Breast epithelium (tissue), 4 donors: ENCODE data around the gene EDRF1. TPM values are rescaled to one million over a fixed set of nuclear protein-coding genes. Genes with fewer than 3 reads are reported as not detected.

Experiments used
- DNase-seq, 2 donors: peaks; one replicate each; pipeline ENCODE4 v3.0.0-alpha.2; 2019; ENCODE audit warnings: low spot score in 2 of 2
- H3K27ac ChIP-seq, 2 donors: fragments of 200-600 bp; sonication (generic) in 1 of 2; one replicate each; pipeline ENCODE4 v1.5.1; 2016 to 2019; ENCODE audit warnings: mild to moderate bottlenecking in 1 of 2
- H3K27me3 ChIP-seq, 2 donors: fragments of 200-600 bp; sonication (generic) in 1 of 2; one replicate each; pipeline versions ENCODE4 v1.5.1 to v1.6.0; 2017 to 2019; ENCODE audit warnings: control low read depth in 1 of 2, mild to moderate bottlenecking in 1 of 2
- H3K36me3 ChIP-seq: fragments of 200-600 bp; one replicate; pipeline ENCODE4 v1.5.1; 2019
- H3K4me1 ChIP-seq, 2 donors: fragments of 200-600 bp; sonication (generic); one replicate each; pipeline ENCODE4 v1.5.1; 2016 to 2019; ENCODE audit warnings: control low read depth in 1 of 2
- H3K4me3 ChIP-seq, 3 donors: fragments of 200-600 bp; sonication (generic); 1 replicate in 2 of 3; 2 replicates in 1 of 3; pipeline ENCODE4 v1.5.1; 2016 to 2019; ENCODE audit warnings: mild to moderate bottlenecking in 3 of 3, moderate library complexity in 2 of 3
- H3K9me3 ChIP-seq, 2 donors: fragments of 200-600 bp; sonication (generic) in 1 of 2; one replicate each; pipeline ENCODE4 v1.5.1; 2016 to 2019; ENCODE audit warnings: control low read depth in 1 of 2
- POLR2A ChIP-seq: fragments of 450-650 bp; IDR thresholded peaks from one replicate; pipeline ENCODE4 v1.6.1; 2016; ENCODE audit warnings: antibody characterized with exemption, mild to moderate bottlenecking, moderate library complexity
- POLR2AphosphoS5 ChIP-seq, 3 donors: sonication (generic); formaldehyde crosslinking; IDR thresholded peaks; one replicate each; pipeline ENCODE4 v1.6.1; 2017; ENCODE audit warnings: antibody characterized with exemption in 3 of 3
- intact Hi-C: fragments of 100-400 bp; cut with DNase I; formaldehyde crosslinking; loops from one replicate; pipeline ENCODE4 v1.15.1; 2023; ENCODE audit warnings: low total_unique reads
- total RNA-seq, 3 donors: library from RNA; depleted of rRNA; stranded (reverse); fragments of >200 nt; gene quantifications; one replicate each; pipeline ENCODE4 v1.1.0, GENCODE V29; 2016
- TF ChIP-seq, protein P1 (sequence below), 3 donors: fragments of 450-650 bp; IDR thresholded peaks; one replicate each; pipeline ENCODE4 v1.5.1; 2016 to 2017; ENCODE audit warnings: antibody characterized with exemption in 3 of 3, mild to moderate bottlenecking in 3 of 3, moderate library complexity in 3 of 3

The EDRF1 gene
- total RNA-seq, 3 donors from 2014 or later: 23.8 to 37.3 (median 35.1) TPM

DNA sequence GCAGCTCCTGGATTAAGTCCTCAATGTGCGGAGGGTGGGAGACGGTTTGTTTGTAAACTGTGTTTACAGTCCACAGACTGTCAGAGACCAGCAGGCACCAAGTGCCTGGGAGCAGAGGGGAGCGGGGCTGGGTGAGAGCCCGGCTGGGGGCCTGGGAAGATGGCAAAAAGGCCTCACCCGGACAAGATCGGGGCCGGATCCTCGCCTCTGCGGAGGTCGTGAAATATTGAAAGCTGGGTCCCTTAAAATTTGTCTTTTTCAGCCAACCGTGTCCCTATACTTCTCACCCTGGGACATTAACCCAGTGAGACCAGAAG lies 53.3 kb downstream of the EDRF1 start:
- H3K27me3 ChIP-seq: no peaks in the 10 kb centered on the region
- intact Hi-C loops: no loop called here
- no peak for DNase-seq
- no peak overlapping the region for H3K4me3 ChIP-seq
- no peak for TF ChIP-seq POLR2AphosphoS5 (IDR thresholded peaks at IDR 0.05)
- TF ChIP-seq, protein P1, sequence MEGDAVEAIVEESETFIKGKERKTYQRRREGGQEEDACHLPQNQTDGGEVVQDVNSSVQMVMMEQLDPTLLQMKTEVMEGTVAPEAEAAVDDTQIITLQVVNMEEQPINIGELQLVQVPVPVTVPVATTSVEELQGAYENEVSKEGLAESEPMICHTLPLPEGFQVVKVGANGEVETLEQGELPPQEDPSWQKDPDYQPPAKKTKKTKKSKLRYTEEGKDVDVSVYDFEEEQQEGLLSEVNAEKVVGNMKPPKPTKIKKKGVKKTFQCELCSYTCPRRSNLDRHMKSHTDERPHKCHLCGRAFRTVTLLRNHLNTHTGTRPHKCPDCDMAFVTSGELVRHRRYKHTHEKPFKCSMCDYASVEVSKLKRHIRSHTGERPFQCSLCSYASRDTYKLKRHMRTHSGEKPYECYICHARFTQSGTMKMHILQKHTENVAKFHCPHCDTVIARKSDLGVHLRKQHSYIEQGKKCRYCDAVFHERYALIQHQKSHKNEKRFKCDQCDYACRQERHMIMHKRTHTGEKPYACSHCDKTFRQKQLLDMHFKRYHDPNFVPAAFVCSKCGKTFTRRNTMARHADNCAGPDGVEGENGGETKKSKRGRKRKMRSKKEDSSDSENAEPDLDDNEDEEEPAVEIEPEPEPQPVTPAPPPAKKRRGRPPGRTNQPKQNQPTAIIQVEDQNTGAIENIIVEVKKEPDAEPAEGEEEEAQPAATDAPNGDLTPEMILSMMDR (IDR thresholded peaks at IDR 0.05): no peak
- TF ChIP-seq POLR2A: no peak
- H3K4me1 ChIP-seq: no peaks in the 10 kb centered on the region
- no peaks in the 10 kb centered on the region for H3K36me3 ChIP-seq
- H3K9me3 ChIP-seq: no peaks in the 10 kb centered on the region
- no peak overlapping the region for H3K27ac ChIP-seq

DNA sequence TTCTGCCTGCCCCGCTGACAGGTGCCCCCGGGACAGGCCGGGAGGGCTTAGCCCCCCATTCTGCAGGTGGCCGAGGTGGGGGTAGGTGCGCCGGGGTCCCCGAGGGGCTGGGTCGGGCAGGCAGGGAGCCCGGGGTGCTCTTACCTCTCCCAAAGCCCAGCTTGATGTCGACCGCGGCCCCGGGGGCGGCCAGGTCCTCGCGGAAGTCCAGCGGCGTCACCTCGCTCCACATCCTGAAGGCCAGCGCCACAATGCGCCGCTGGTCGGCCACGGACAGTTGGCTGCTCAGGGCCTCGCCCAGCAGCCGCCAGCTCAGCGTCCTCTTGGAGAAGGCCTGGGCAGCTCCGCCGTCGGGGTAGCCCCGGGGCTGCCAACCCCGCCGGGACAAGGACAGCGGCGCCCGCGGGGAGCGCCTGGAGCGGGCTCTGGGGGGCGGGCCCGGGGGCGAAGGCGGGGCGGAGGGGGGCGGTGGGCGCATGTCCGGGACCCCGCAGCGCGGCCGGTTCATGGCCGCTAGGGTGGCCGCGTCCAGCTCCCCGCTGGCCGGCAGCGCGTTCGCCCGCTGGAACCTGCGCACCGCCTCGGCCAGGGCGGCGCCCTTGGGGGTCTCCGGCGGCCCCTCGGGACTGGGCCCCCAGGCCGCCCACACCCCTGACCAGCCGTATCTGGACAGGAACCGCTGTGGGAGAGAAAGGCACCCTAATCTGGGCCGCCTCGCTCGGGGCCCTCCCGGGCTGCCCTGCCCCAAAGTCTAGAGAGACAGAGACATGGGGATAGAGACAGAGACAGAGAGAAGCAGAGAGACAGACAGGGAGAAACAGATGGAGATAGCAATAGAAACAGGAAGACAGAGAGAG lies 54.4 kb downstream of the EDRF1 start:
- H3K9me3 ChIP-seq: no peaks in the 10 kb centered on the region
- no peak overlapping the region for H3K27ac ChIP-seq
- no peak for DNase-seq
- H3K27me3 ChIP-seq: no peaks in the 10 kb centered on the region
- intact Hi-C loops: no loop called here
- TF ChIP-seq POLR2AphosphoS5 (IDR thresholded peaks at IDR 0.05): no peak
- TF ChIP-seq POLR2A: no peak
- TF ChIP-seq, protein P1 (IDR thresholded peaks at IDR 0.05): no peak
- H3K36me3 ChIP-seq: no peaks in the 10 kb centered on the region
- peak overlapping the region in 2 of 3 donors; percentile 31 to 32 for H3K4me3 ChIP-seq
- no peaks in the 10 kb centered on the region for H3K4me1 ChIP-seq

DNA sequence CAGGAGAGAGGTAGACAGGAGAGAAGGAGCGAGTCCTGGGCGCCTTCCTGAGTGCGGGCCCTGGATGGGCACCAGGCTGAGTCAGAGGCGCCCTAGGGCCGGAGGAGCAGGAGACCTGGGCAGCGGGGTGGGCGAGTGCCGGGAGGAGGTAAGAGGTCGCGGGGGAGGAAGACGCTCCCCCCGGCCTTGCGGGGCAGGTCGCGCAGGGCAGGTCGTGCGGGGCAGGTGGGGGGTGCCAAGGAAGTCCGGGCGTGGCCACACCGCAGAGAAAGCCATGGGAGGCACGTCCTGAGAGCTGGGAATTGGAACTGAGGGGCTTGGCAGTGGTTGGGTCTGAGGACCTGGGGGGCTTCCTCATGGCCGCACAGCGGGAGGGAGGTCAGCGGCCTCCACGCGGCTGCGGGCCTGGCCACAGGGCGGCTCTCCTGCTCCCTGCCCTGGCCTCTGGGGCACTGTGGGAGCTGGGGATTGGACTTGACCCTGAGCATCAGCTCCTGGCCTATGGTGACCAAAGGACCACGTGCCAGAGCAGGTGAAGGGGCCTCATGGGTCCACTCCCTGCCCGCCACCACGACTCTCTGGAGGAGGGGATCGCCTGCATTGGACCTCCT lies 55.2 kb downstream of the EDRF1 start:
- H3K4me1 ChIP-seq: no peaks in the 10 kb centered on the region
- no peak for DNase-seq
- intact Hi-C loops: no loop called here
- H3K36me3 ChIP-seq: no peaks in the 10 kb centered on the region
- no peak overlapping the region for H3K4me3 ChIP-seq
- H3K27ac ChIP-seq: no peak overlapping the region
- H3K9me3 ChIP-seq: no peaks in the 10 kb centered on the region
- no peaks in the 10 kb centered on the region for H3K27me3 ChIP-seq
- TF ChIP-seq POLR2AphosphoS5 (IDR thresholded peaks at IDR 0.05): no peak
- TF ChIP-seq, protein P1 (IDR thresholded peaks at IDR 0.05): no peak
- TF ChIP-seq POLR2A: no peak

DNA sequence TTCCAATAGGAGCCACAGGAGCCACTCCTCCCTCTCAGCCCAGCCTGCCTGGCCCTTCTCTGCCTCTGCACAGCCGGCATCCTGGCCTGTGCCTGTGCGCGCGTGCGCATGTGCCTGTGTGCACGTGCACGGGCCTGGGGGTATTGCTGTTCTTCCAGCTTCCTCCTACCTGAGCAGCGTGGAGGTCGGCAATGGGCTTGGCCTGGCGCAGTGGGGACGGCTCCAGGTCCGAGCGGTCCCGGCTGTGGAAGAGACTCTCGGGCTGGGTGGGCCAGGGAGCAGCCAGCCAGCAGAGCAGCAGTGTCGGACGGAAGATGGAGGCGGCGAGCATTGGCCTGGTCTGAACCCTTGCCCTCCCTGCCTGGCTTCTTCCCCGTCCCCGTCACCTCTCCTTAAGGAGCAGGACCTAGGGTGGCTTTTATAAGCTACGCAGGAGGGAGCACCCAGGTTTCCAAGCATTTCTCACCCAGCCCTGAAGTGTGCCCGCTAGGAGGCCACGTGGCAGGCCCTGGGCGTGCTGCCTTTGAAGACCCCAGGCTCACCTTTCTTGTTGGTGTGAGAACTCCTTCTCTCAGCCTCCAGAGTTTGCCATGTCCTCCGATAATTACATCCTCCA lies 56.1 kb downstream of the EDRF1 start, which contains the start of gene MMP21:
TSS of gene MMP21 (minus strand) at position 331 of the 616 bp plus-strand sequence. CDS start at position 331, 0 bp downstream.
- H3K4me1 ChIP-seq: no peaks in the 10 kb centered on the region
- DNase-seq: no peak
- H3K27ac ChIP-seq: no peak within 1 kb of the TSS
- H3K4me3 ChIP-seq: no peak within 1 kb of the TSS
- intact Hi-C loops: no loop called here
- no peaks in the 10 kb centered on the region for H3K36me3 ChIP-seq
- TF ChIP-seq POLR2AphosphoS5 (IDR thresholded peaks at IDR 0.05): no peak
- H3K9me3 ChIP-seq: no peaks in the 10 kb centered on the region
- no peaks in the 10 kb centered on the region for H3K27me3 ChIP-seq

DNA sequence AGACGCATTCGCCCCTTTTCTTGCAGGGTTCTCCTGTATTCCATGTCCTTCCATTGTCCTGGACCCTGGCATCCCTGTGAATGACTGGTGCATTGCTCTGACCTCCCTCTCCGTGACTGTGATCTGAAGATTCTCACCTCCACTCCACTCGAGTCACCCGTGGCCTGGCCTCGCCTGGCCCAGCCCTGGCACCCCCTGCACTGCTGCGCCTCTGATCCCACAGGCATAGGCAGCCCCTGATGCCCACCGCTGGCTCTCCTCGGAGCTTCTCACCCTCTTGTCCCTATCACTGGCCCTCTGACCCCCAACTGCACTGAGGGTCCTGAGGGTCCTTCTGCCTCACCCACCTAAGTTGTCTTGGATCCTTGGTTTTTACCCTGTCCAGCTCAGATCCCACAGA lies 58.3 kb downstream of the EDRF1 start:
- no peak for DNase-seq
- TF ChIP-seq, protein P1 (IDR thresholded peaks at IDR 0.05): no peak
- TF ChIP-seq POLR2AphosphoS5 (IDR thresholded peaks at IDR 0.05) (no peak), POLR2A (no peak)
- Histone ChIP-seq H3K36me3 (no peaks in the 10 kb centered on the region), H3K27ac (no peak overlapping the region), H3K9me3 (no peaks in the 10 kb centered on the region), H3K4me1 (no peaks in the 10 kb centered on the region), H3K4me3 (no peak overlapping the region), H3K27me3 (no peaks in the 10 kb centered on the region)
- intact Hi-C loops: no loop called here
